ENCODE measurements around the gene SOWAHA. TPM values are rescaled to one million over a fixed set of nuclear protein-coding genes. Genes with fewer than 3 reads are reported as not detected.
A peak's percentile ranks its signal among the peaks of the same experiment; 100 is the strongest.

The SOWAHA gene
- total and polyA plus RNA-seq, 10 of the 15 experiments (the other 5 are each of a cell fraction or from before 2014, with no cell fraction given): 0.02 to 0.37 (median 0.05) TPM; not detected in 4

- no peak for TF ChIP-seq ZNF592 (IDR thresholded peaks at IDR 0.05)
- no peak for TF ChIP-seq NFYA (IDR thresholded peaks at IDR 0.05; ENCODE audit: borderline replicate concordance, low read depth, low read length)
- TF ChIP-seq SPI1 (IDR thresholded peaks at IDR 0.05; ENCODE audit: borderline replicate concordance, insufficient read depth, low read depth, low read length): no peak
- TF ChIP-seq MTA2 (IDR thresholded peaks at IDR 0.05; ENCODE audit: low read depth): peak; percentile 54; the same call in 1 of the 2 replicates
- no peak for TF ChIP-seq PAX8 (IDR thresholded peaks at IDR 0.05)
- TF ChIP-seq MLLT1 (IDR thresholded peaks at IDR 0.05): 0 out of 2 replicates have a peak, but pooled peaks have one; percentile 38
- TF ChIP-seq MEF2B (IDR thresholded peaks at IDR 0.05; ENCODE audit: partially characterized antibody, poor library complexity, severe bottlenecking): peak; percentile 98
- TF ChIP-seq IKZF1 (conservative IDR thresholded peaks at IDR 0.05): peak; percentile 67
- peak; percentile 29 for TF ChIP-seq CUX1 (IDR thresholded peaks at IDR 0.05; ENCODE audit: insufficient replicate concordance, low read depth, low read length)
- TF ChIP-seq BMI1 (IDR thresholded peaks at IDR 0.05; ENCODE audit: borderline replicate concordance): no peak
- no peak for TF ChIP-seq STAT1 (conservative IDR thresholded peaks at IDR 0.05)
- TF ChIP-seq SREBF1 (IDR thresholded peaks at IDR 0.05; ENCODE audit: low read length): no peak
- no peak for TF ChIP-seq BCL11A (IDR thresholded peaks at IDR 0.05; ENCODE audit: low read depth, low read length)
- no peak for TF ChIP-seq SUPT20H (IDR thresholded peaks at IDR 0.05; ENCODE audit: borderline replicate concordance, control insufficient read depth, low read depth, low read length)
Measured at GRCh38 chr5:132807163-132807838, 5.8 kb upstream of the SOWAHA start (continued).

Data from GM12878 (cell line).